Stimulated activated CD8-positive, alpha-beta memory T cell treated with anti-CD3 and anti-CD28 coated beads, Interleukin-15, amount 100 ng/mL, for 24 hours (primary cell): ENCODE results near the gene TBL2.
"Not testable (repeated sequence)": the region's sequence is repeated elsewhere in the genome, so short reads cannot be mapped to it uniquely, and the experiment has no call there.

Experiments
- DNase-seq: peaks from one replicate; pipeline ENCODE4 v3.0.0-alpha.2; 2020; ENCODE audit warnings: low read depth

The TBL2 gene

GRCh38 chr7:73535918-73536317, 42.5 kb downstream of the TBL2 start:
- DNase-seq, result not testable (repeated sequence)

DNA sequence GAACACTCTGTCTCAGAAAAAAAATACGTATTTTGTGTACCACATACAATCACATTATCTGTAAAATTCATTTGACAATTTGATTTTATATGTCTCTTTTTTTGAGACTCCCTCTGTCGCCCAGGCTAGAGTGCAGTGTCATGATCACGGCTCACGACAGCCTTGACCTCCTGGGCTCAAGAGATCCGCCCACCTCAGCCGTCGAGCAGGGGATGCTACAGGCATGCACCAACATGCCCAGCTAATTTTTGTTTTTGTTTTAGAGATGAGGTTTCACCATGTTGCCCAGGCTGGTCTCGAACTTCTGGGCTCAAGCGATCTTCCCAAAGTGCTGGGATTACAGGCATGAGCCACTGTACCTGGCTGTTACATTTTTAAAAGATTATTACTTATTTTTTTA, 44.6 kb downstream of the TBL2 start:
- no peak for DNase-seq

DNA sequence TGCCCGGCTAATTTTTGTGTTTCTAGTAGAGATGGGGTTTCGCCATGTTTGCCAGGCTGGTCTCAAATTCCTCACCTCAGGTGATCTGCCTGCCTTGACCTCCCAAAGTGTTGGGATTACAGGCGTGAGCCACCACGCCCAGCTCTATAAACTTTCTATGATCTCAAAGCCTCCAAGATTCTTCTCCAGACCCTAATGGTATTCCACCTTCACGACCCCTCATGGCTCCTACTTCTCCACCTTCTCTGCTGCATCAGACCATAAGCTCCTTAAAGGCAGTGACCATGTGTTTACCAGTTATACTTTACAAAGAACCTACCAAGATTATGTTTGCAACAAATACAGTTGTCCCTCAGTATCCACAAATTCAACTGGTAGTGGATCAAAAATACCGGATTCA, 46.2 kb downstream of the TBL2 start:
- no peak for DNase-seq

DNA sequence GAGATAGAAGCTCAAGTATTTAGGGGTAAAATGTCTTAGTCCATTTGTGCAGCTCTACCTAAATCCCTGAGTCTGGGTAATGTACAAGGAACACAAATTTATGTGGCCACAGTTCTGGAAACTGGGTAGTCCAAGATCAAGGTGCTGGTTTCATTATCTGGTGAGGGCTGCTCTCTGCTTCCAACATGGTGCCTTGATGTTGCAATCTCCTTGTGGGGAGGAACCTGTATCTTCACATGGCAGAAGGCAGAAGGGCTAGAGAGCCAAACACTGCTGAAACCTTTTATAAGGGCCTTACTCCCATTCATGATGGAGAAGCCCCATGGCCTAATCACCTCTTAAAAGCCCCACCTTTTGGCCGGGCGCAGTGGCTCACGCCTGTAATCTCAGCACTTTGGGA, 47.6 kb downstream of the TBL2 start:
- no peak for DNase-seq

DNA sequence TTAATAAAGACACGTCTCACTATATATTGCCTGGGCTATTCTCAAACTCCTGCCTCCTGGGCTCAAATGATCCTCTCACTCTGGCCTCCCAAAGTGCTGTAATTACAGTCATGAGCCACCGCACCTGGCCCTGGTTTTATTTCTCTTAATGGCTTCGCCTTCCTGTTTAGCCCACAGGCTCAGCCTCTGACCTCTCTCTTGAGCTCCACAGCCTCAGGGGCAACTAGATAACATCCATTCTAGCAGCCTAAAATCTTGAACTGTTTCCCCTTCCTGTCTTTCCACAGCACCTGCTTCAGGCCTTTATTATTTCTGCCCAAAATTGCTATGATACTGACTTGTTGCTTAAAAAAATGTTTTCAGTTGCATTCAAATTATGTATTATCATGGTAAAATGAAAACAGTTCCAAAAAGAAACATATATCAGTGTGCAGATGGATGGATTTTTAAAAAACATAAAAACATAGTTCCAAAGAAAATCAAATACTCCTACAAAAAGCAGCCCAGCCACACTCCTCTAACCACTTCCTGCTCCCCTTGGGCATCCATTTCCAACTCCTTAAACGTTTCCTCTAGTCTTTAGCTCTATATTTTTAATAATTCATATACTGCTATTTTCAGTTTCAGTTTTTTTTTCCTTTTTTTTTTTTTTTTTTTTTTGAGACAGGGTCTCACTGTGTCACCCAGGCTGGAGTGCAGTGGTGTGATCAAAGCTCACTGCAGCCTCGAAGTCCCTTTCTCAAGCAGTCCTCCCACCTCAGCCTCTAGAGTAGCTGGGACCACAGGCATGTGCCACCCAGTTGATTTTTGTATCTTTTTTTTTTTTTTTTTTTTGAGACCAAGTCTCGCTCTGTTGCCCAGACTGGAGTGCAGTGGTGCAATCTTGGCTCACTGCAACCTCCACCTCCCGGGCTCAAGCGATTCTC, 51.2 kb downstream of the TBL2 start:
- DNase-seq, result no peak

DNA sequence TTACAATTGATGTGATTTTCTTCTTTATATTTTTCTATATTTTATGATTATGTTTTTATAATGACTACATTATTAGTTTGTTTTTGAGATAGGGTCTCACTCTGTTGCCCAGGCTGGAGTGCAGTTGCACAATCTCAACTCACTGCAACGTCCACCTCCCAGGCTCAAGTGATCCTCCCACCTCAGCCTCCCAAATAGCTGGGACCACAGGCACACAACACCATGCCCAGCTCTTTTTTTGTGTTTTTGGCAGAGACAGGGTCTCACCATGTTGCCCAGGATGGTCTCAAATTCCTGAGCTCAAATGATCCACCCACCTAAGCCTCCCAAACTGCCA, 52.3 kb downstream of the TBL2 start:
- not testable (repeated sequence) for DNase-seq

- peak; percentile 86 for DNase-seq
Observed at GRCh38 chr7:73522105-73522872, 56.1 kb downstream of the TBL2 start, which contains the start of gene BAZ1B. TSS of gene BAZ1B (minus strand) at chr7:73522293. CDS start at chr7:73521933, 360 bp downstream.

- no peak for DNase-seq
Observed at GRCh38 chr7:73521636-73522104, 56.7 kb downstream of the TBL2 start.

DNA sequence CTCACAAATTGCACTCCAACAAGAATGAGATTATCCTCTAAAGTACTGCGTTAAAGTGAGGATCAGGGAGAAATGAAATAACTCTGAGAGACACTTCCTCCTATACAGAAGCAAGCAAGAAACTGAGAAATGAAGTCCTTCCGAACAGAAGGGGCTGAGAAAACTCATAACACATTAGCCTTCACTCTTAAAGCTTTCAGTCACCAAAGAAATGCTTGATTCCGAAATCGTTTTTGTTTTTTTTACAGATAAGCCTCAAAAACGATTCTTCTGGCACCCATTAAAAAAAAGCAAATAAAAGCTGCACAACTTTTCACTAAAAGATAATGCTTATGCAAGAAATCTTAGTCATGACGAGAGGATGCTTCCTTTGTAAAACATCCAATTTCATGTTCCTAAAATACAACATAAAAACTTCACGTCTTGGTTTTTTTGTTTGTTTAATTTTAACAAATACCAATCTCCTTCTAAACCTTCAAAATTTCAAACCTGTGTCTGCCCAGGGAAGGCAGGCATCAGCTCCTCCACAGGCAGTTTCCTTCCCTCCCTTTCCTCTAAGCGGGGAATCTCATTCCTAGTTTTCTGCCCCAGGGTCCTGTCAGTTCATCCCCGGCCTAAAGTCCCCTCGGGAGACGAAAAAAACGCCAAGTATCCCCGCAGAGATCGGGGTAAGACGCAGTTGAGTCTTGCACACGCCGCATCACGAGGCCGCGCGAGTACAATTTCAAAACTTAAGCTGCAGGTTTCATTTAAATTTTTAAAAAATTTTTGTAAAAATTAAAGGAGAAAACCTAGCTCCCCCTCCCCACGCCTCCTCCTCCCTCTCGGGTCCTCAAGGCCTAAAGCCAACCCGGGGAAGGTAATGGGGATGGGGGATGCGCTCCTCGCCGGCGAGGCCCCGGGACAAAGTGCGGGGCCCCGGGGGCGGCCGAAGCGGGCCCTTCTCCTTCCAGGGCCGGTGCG, 57.4 kb downstream of the TBL2 start:
- DNase-seq, result no peak

GRCh38 chr7:73519867-73520672, 58.3 kb downstream of the TBL2 start:
- DNase-seq, result no peak

GRCh38 chr7:73518470-73518869, 59.9 kb downstream of the TBL2 start:
- no peak for DNase-seq
